ENCODE results near the gene REX1BD.
"Not testable (repeated sequence)": the region's sequence is repeated elsewhere in the genome, so short reads cannot be mapped to it uniquely, and the experiment has no call there.

Gene REX1BD

GRCh38 chr19:18588611-18589379, at the start of gene REX1BD:
Gene REX1BD, plus strand, starts transcription at chr19:18588798. Its CDS starts 4 bp downstream, at chr19:18588802.
- DNase-seq, result peak; percentile 93

- no peak for DNase-seq
Measured at GRCh38 chr19:18539372-18539771, 49.2 kb upstream of the REX1BD start.

GRCh38 chr19:18540200-18540599, 48.4 kb upstream of the REX1BD start:
- DNase-seq, result not testable (repeated sequence)

GRCh38 chr19:18541258-18541991, 47.2 kb upstream of the REX1BD start:
- DNase-seq, result no peak

GRCh38 chr19:18541992-18542940, 46.3 kb upstream of the REX1BD start:
- DNase-seq, result no peak

GRCh38 chr19:18542941-18543813, 45.4 kb upstream of the REX1BD start, which contains the start of gene FKBP8:
Gene FKBP8, minus strand, starts transcription at chr19:18543573. Its CDS starts 1,603 bp downstream, at chr19:18541970.
- peak; percentile 96 for DNase-seq

GRCh38 chr19:18543814-18544475, 44.7 kb upstream of the REX1BD start:
- peak; percentile 55 for DNase-seq

- no peak for DNase-seq
Measured at GRCh38 chr19:18551631-18552030, 37.0 kb upstream of the REX1BD start.

- peak; percentile 98 for DNase-seq
Measured at GRCh38 chr19:18557411-18558201, 31.0 kb upstream of the REX1BD start, which contains the start of gene KXD1. Gene KXD1, plus strand, starts transcription at chr19:18557870. Its CDS starts 4,187 bp downstream, at chr19:18562057.

GRCh38 chr19:18558202-18558555, 30.4 kb upstream of the REX1BD start:
- DNase-seq, result no peak

- DNase-seq, result no peak
Measured at GRCh38 chr19:18558604-18559003, 30.0 kb upstream of the REX1BD start.

- no peak for DNase-seq
Measured at GRCh38 chr19:18559685-18560084, 28.9 kb upstream of the REX1BD start.

GRCh38 chr19:18562086-18562485, 26.5 kb upstream of the REX1BD start:
- DNase-seq, result peak; percentile 75

- DNase-seq, result no peak
Measured at GRCh38 chr19:18566953-18567352, 21.6 kb upstream of the REX1BD start.

GRCh38 chr19:18568367-18568766, 20.2 kb upstream of the REX1BD start:
- no peak for DNase-seq

- DNase-seq, result peak; percentile 99
Measured at GRCh38 chr19:18571564-18572344, 16.8 kb upstream of the REX1BD start, which contains the start of gene UBA52. Gene UBA52, plus strand, starts transcription at chr19:18571857. Its CDS starts 1,444 bp downstream, at chr19:18573301.

- no peak for DNase-seq
Measured at GRCh38 chr19:18574691-18575291, 13.8 kb upstream of the REX1BD start.

GRCh38 chr19:18576383-18576782, 12.2 kb upstream of the REX1BD start:
- no peak for DNase-seq

GRCh38 chr19:18577365-18577914, 11.2 kb upstream of the REX1BD start:
- no peak for DNase-seq

All from femur (tissue), 1 donor.